GM19324 (cell line): Measurements from ENCODE around the gene SNN.

Experiments
- ATAC-seq: cut with Tn5 transposase; IDR thresholded peaks from one replicate; pipeline ENCODE4 v1.9.1; 2021; ENCODE audit warnings: mild to moderate bottlenecking, moderate library complexity; ENCODE audit not compliant: unreplicated experiment, low FRiP score

Gene SNN

GRCh38 chr16:11667824-11668622, at the start of gene SNN:
SNN (plus strand) TSS chr16:11668455; CDS start chr16:11676060, 7,605 bp downstream.
- ATAC-seq: peak; percentile 62

GRCh38 chr16:11619327-11619851, 48.9 kb upstream of the SNN start:
- peak; percentile 57 for ATAC-seq

- no peak for ATAC-seq
These were observed 47.8 kb upstream of the SNN start for GRCh38 chr16:11620243-11621003.

- no peak for ATAC-seq
These were observed 46.7 kb upstream of the SNN start for GRCh38 chr16:11621539-11621919.

- ATAC-seq: no peak
These were observed 46.2 kb upstream of the SNN start for GRCh38 chr16:11621920-11622651.

GRCh38 chr16:11624205-11624604, 44.0 kb upstream of the SNN start:
- no peak for ATAC-seq

GRCh38 chr16:11624636-11625607, 43.3 kb upstream of the SNN start:
- ATAC-seq: no peak

GRCh38 chr16:11625769-11626168, 42.5 kb upstream of the SNN start:
- no peak for ATAC-seq

GRCh38 chr16:11626657-11627291, 41.5 kb upstream of the SNN start:
- no peak for ATAC-seq

- ATAC-seq: no peak
These were observed 41.0 kb upstream of the SNN start for GRCh38 chr16:11627292-11627663.

- ATAC-seq: no peak
These were observed 40.3 kb upstream of the SNN start for GRCh38 chr16:11627822-11628457.

GRCh38 chr16:11629071-11630030, 38.9 kb upstream of the SNN start:
- no peak for ATAC-seq

- no peak for ATAC-seq
These were observed 38.0 kb upstream of the SNN start for GRCh38 chr16:11630046-11630767.

- no peak for ATAC-seq
These were observed 37.5 kb upstream of the SNN start for GRCh38 chr16:11630768-11631056.

GRCh38 chr16:11631214-11631613, 37.0 kb upstream of the SNN start:
- no peak for ATAC-seq

GRCh38 chr16:11632455-11632939, 35.8 kb upstream of the SNN start:
- no peak for ATAC-seq

- ATAC-seq: no peak
These were observed 35.1 kb upstream of the SNN start for GRCh38 chr16:11633113-11633512.
